Astrocyte of the cerebellum (primary cell): ENCODE data around the gene OR10J4.

Experiments
- DNase-seq: peaks from one replicate; pipeline ENCODE4 v3.0.0-alpha.2; 2011; ENCODE audit warnings: low read depth
- H3K4me3 ChIP-seq: 2 replicates; pipeline ENCODE4 v1.5.1; 2011; ENCODE audit warnings: mild to moderate bottlenecking, low read depth, low read length, moderate library complexity
- in situ Hi-C: cut with HindIII; loops from 2 replicates; pipeline ENCODE4 v1.10.0; 2017; ENCODE audit warnings: low sequenced_read_pairs
- TF ChIP-seq, protein P1 (sequence below): IDR thresholded peaks from 2 replicates; pipeline ENCODE4 v1.5.1; 2012; ENCODE audit warnings: low read length, low read depth, moderate library complexity, mild to moderate bottlenecking; ENCODE audit errors: missing control alignments

OR10J4 gene

DNA sequence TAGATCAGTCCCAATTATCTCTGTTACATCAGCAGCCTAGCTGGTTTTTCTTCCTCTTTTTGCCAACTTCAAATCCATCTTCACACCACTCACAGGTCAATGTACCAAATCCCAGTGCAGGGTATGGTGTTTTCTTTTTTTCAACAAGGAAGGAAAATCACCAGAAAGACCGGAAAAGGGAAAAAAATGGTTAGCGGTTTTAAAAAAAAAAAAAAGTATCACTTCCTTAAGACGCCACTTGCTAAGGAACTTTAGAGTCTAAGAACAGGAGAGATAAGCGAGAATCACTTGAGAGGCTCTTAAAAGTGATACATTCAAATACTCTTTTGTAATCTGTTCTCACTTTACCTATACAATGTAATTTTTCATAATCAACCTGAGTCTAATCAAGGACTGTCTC is 4.5 kb downstream of the OR10J4 start:
- no peak for DNase-seq
- no peak overlapping the region for H3K4me3 ChIP-seq
- TF ChIP-seq, protein P1, sequence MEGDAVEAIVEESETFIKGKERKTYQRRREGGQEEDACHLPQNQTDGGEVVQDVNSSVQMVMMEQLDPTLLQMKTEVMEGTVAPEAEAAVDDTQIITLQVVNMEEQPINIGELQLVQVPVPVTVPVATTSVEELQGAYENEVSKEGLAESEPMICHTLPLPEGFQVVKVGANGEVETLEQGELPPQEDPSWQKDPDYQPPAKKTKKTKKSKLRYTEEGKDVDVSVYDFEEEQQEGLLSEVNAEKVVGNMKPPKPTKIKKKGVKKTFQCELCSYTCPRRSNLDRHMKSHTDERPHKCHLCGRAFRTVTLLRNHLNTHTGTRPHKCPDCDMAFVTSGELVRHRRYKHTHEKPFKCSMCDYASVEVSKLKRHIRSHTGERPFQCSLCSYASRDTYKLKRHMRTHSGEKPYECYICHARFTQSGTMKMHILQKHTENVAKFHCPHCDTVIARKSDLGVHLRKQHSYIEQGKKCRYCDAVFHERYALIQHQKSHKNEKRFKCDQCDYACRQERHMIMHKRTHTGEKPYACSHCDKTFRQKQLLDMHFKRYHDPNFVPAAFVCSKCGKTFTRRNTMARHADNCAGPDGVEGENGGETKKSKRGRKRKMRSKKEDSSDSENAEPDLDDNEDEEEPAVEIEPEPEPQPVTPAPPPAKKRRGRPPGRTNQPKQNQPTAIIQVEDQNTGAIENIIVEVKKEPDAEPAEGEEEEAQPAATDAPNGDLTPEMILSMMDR: no peak
- in situ Hi-C loops: no loop called here

DNA sequence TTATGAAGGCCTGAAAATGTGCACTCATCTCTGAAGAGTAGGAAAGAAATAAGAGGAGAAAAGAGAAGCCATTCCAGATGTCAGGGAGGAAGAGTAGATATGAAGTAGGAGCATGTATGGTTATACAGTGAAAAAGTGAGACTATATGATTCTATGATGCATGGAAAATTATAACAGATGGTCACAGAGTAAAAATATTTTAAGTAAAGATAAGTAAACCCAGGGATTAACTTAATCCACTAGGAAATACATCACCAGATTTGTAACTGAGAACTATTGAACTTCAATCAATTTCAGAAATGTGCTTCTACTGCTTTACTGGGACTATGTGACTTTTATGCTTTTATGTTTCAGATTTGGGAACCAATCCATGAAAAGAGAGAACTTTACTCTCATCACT is 7.4 kb downstream of the OR10J4 start, which contains the start of gene OR10J1:
Gene OR10J1, plus strand, starts transcription at position 301 of the 400 bp plus-strand sequence. Its CDS starts 70 bp downstream, at position 371.
- H3K4me3 ChIP-seq: no peak within 1 kb of the TSS
- TF ChIP-seq, protein P1: no peak
- in situ Hi-C loops: no loop called here
- no peak for DNase-seq

DNA sequence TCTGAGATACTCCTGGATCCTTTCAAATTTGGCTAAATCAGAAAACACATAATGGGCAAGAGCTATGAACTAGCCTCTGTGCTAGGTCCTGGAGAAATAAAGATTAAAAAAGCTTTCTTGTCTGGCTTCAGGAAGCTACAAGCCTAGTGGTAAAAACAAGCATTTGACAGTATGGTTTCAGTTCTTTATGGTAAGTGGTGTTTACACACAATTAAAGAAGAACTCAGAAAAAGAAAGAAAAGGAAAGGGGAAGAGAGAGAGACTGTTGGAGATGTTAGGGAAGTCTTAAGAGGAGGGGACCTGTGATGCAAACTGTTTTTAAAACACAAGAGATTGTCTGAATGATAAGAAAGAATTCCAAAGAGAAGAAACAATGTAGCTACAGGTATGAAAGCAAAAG is 9.4 kb downstream of the OR10J4 start:
- in situ Hi-C loops: no loop called here
- no peak overlapping the region for H3K4me3 ChIP-seq
- DNase-seq: no peak
- TF ChIP-seq, protein P1: no peak

DNA sequence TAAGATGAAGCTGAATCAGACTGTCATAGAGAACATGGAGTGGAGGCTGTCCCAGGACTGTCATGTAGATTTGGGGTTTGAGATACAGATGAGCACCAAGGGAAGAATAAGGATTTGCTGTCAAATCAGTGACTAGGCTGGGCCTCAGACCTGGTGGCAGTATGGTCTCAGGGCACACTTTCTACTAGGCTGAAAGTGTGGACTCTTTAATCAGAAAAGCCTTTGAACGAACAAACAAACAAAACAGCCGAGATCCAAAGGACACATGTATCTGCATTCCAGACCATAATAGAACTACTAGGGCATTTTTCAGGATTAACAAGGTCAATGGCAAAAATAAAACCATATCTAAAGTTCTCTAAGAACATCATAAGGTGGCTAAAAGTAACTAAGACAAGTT is 10.4 kb downstream of the OR10J4 start:
- H3K4me3 ChIP-seq: no peak overlapping the region
- TF ChIP-seq, protein P1: no peak
- in situ Hi-C loops: no loop called here
- DNase-seq: no peak

DNA sequence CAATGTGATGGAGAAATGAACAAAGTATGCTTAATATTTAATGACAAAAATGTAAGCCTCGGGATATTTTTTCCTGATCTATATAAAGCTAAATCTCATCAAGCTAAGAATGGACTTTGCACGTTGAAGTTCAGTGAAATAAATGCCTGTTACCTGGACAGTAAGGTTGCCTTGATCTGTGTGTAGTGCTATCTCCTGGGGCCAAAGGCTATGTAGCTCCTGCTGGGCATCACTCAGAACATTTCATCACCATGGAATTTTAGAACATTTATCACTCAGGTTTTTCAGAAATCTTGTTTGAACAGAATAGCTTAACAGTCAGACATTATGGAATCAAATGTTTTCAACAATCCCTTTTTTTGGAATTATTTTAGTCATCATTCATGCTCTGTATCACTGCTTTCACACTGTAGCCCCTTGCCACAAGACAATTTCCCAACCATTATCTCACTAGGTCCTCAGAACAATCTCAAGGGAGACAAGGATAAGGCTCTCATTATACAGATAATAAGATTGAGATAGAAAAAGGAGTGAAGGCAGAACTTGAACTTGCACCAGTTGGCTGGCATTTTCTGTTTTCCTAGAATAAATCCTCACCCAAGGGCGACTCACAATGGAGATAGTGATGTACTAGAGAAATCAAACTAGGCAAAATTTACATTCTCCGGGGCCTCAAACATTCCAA is 11.2 kb downstream of the OR10J4 start:
- in situ Hi-C loops: no loop called here

DNA sequence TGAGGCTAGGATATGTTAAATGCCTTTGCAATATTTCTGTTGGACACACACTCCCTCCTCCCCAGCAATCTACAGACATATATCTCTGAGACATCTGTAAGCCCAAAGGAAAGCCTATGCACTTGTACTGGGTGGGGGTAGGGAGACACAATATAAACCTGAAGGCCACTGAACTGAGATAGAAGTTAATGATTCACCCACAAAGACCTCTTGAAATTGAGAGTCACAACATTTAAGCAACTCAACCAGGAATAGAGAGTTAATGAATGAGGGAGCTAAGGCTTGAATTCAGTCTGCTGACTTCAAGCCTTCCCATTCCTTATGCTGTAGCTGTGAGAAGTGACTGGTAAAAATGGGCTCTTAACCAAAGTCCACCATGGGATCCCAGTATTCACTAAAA is 12.5 kb downstream of the OR10J4 start:
- in situ Hi-C loops: no loop called here
- no peak overlapping the region for H3K4me3 ChIP-seq
- no peak for DNase-seq
- TF ChIP-seq, protein P1: no peak

More for the DNA sequence above, 11.2 kb downstream of the OR10J4 start:
- H3K4me3 ChIP-seq: no peak overlapping the region
- TF ChIP-seq, protein P1: no peak
- DNase-seq: no peak
